Fibroblast of skin of back (primary cell): ENCODE data around the gene OR13C4. TPM values are rescaled to one million over a fixed set of nuclear protein-coding genes. Genes with fewer than 3 reads are reported as not detected.
A peak's percentile ranks its signal among the peaks of the same experiment; 100 is the strongest.
"Not testable (repeated sequence)": the region's sequence is repeated elsewhere in the genome, so short reads cannot be mapped to it uniquely, and the experiment has no call there.

Experiments
- DNase-seq: peaks from one replicate; pipeline ENCODE4 v3.0.0-alpha.2; 2013
- polyA plus RNA-seq, 2 experiments: library from polyadenylated mRNA; unstranded; fragments of 120-200 nt; gene quantifications; one replicate each; pipeline ENCODE4 v1.2.1, GENCODE V29; 2013; ENCODE audit not compliant: insufficient read length in 2 of 2

The OR13C4 gene
- polyA plus RNA-seq (2013, experiment 1 of 2; ENCODE audit: insufficient read length), result not detected
- not detected for polyA plus RNA-seq (2013, experiment 2 of 2; ENCODE audit: insufficient read length)

DNA sequence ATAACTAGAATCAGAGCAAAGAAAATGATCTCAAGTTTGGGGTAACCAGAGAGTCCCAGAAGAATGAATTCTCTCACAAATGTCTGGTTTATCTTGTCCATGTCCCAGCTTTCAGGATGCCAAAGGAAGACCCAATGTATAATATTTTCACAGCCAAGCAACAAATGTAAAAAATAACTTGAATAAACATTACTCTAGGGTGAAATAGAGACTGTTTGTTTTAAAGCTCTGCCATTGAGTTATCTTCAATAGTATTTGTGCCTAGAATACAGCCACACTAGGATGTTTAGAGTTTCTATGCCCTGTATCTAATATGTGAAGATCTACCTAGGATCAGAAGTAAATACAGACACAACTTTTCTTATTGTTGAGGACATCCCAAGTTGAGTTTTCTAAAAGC lies at the start of gene OR13C4:
Gene OR13C4 (minus strand): TSS at position 101 of the 400 bp plus-strand sequence. CDS start 0 bp downstream, at position 101.
- DNase-seq, result no peak

DNA sequence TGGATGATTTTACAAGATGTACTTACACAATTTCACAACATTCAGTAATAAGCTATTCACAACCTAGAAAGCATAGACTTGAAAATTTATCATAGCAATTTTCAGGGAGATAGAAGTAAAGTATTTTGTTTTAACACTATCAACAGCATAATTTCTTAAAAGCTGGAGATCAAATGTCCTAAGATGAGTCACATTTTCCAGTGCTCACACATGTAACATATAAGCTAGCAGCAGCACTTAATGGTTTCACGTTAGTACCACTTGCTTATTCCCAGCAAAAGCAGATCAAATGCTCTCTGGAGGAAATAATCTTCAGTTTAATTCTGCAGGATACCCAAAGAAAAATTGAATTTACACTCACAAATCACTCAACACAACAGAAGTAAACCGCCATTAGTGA lies 48.4 kb upstream of the OR13C4 start:
- DNase-seq, result no peak

DNA sequence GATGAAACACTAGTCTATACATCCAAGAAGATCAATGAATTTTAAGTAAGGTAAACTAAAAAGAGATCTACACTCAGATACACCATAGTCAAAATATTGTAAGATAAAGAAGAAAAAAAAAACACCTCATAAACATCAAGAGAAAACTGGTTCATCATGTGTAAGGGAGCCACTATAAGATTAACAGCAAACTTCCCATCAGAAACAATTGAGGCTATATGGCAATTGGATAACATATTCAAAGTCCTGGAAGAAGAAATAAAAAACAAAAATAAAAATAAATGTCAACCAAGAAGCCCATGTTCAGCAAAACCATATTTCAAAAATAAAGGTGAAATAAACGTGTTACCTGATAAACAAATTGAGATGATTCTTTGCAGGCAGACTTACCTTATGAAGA lies 45.6 kb upstream of the OR13C4 start:
- DNase-seq, result no peak

DNA sequence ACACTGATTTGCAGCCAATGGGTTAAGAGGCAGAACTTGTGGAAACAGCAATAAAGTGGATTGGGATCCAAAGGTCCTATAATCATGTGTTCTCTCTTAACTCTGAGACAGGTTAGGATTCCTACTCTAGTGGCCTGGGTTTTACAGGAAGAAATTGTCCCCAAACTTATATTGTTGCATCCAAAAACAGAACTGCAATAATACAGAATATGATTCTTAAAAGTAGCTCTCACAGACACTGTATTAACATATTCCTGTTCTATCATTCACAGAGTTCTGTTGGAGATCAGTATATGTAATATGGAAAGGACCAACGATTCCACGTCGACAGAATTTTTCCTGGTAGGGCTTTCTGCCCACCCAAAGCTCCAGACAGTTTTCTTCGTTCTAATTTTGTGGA lies 41.9 kb upstream of the OR13C4 start, which contains the start of gene OR13C8:
Gene OR13C8 (plus strand): TSS at position 301 of the 400 bp plus-strand sequence. CDS start 0 bp downstream, at position 301.
- DNase-seq, result no peak

DNA sequence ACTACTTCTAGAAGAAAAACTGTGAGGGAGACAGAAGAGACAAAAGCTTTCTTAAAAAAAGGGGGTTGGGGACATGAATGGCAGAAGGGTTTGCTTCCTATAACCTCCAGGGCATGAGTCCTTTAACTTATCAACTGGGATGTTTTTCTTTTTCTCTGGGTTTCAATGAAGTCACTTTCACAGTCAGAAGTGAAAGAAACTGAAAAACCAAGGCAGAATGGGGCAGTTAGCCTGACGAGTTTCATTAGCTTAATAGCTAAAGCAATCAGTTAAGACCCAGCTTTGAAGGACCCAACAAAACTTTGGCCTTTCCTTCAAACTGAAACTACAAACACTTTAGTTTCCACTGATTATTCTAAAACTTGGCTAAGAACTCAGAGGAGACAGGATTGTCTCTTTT lies 37.3 kb upstream of the OR13C4 start:
- no peak for DNase-seq

DNA sequence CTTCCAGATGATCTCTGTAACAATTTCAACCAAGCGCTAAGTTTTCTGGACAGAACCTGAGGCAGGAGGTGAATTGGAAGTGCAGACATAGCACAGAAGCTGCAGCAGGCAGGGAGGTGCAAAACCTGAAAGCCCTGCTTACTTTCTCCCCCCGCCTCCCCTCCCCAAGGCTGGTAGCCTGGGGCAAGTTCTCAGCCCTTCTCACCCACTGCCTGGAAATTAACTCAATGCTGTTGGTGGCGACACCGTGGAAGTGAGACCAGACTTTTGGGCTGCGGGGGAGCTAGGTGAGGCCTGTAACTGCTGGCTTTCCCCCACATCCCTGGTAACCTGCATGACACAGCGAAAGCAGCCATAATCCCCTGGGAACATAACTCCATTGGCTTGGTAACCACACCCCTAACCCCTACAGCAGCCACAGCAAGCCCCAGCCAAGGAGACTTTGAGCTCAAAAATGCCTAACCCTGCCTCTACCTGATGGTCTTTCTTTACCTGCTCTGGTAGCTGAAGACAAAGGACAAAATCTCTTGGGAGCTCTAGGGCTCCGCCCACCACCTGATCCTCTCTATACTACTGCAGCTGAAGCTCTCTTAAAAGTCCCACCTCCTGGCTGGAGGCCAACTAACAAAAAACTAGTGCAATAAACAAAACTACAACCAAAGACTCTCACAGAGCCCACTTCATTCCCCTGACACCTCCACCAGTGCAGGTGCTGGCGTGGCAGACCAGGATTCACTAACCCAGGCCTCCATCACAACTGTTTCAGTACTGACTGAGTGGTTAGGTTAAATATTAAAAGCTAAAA lies 30.0 kb upstream of the OR13C4 start:
- no peak for DNase-seq

DNA sequence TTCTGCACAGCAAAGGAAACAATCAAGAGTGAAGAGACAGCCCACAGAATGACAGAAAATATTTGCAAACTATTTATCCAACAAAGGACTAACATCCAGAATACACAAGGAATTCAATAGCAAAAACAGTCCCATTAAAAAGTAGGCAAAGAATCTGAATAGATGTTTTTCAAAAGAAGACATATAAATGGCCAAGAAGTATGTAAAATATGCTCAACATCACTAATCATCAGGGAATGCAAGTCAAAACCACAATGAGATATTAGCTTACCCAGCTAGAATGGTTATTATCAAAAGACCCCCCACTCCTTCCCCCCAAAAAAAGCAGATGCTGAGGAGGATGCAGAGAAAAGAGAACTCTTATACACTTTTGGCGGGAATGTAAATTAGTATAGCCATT lies 28.5 kb upstream of the OR13C4 start:
- peak; percentile 62 for DNase-seq

DNA sequence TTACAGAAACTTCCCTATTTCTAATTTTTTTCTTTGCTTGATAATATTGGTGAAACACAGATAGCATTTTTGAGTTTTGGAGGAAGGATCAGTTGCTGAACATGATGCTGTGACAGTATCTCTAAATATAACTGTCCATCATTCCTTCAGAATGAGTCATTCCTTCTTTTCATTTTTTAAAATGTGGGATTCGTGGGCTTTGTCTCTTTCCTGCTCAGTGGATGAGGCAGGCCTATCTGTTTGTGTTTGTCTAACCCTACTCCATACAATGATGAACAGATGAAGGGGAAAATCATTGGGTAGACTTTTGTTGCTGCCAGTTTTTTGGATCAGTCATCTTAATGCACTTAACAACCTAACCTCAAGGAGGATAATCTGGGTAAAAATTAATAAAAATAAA lies 26.3 kb upstream of the OR13C4 start:
- DNase-seq, result peak; percentile 81

DNA sequence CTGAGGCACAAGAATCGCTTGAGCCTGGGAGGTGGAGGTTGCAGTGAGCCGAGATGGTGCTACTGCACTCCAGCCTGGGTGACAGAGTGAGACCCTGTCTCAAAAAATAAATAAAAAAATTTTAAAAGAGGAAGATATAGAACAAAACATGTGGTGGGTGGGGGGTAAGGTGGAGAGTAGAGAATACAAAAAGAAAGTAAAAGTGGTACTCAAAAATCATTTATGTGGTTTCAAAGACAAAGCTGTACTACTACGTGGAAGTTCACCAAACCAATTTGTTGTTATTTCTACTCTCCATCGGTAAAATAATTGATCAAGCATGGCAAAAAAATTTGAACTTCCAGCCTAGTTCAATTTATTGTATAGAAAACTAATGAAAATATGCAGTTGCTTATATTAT lies 17.6 kb upstream of the OR13C4 start:
- DNase-seq, result no peak

DNA sequence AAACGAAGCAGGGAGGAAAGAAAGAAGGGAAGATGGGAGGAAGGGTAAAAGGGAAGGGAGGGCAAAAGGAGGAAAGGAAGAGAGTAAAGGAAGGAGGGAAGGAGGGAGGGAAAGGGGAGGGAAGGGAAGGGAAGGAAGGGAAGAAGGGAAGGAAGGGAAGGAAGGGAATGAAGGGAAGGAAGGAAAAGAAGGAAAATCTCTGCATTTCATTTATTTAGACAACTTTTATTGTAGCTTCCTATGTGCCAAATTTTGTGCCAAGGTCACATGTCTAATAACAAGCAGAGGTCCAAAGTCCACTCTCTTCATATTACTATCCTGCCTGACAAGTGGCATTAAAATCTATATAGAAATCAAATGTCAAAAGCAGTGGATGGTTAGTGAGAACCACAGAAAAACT lies 12.3 kb upstream of the OR13C4 start:
- no peak for DNase-seq

DNA sequence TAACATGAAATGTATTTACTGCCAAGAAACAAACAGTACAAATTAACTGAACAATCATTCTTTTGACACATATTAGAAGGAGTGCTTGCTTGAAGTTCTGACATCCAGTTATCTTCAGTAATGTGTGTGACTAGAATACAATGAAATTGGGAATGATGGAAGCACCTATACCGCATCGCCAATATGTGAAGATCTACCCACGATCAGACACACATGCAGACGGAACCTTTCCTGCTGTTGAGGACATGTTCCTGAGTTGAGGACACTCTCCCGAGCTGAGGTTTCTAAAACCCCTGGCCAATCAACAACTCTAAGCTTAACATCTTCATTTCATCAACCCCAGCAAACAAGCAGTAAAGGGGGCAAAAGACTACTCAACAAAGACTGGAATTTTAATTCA lies 9.7 kb upstream of the OR13C4 start, which contains the start of gene OR13C3:
Gene OR13C3 (minus strand): TSS at position 101 of the 400 bp plus-strand sequence. CDS start 133 bp downstream, outside the sequence.
- DNase-seq, result no peak

DNA sequence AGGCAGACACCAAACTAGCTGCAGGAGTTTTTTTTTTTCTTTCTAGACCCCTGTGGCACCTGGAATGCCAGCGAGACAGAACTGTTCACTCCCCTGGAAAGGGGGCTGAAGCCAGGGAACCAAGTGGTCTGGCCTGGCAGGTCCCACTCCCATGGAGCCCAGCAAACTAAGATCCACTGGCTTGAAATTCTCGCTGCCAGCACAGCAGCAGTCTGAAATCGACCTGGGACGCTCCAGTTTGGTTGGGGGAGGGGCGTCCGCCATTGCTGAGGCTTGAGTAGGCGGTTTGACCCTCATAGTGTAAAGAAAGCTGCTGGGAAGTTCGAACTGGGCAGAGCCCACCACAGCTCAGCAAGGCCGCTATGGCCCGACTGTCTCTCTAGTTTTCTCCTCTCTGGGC lies 6.8 kb downstream of the OR13C4 start:
- not testable (repeated sequence) for DNase-seq

DNA sequence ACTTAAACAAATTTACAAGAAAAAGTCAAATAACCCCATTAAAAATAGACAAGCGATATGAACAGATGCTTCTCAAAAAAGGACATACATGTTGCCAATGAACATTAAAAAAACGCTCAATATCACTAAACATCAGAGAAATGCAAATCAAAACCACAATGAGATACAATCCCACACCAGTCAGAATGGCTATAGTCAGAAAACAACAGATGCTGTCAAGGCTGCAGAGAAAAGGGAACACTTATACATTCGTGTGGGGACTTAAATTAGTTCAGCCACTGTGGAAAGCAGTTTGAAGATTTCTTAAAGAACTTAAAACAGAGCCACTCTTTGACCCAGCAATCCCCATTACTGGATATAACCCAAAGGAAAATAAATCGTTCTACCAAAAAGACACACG lies 12.1 kb downstream of the OR13C4 start:
- no peak for DNase-seq

DNA sequence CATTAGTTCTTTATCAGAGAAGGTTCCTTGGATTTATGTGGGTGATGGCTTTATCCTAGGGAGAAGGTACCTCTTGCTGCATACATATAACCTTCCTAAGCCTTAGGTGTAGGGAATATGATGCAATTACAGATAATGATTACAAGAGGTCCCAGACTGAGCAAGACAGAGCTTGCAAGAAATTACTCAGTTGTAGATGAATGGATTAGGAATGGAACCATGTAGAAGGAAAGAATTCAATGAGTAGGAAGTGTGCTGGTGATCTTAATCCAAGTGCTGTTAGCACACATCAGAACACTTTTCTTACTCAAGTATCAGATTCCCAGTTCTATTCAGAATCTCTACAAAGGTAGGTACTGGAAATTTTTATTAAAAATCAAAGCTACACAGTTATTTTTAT lies 20.4 kb downstream of the OR13C4 start:
- DNase-seq, result no peak

DNA sequence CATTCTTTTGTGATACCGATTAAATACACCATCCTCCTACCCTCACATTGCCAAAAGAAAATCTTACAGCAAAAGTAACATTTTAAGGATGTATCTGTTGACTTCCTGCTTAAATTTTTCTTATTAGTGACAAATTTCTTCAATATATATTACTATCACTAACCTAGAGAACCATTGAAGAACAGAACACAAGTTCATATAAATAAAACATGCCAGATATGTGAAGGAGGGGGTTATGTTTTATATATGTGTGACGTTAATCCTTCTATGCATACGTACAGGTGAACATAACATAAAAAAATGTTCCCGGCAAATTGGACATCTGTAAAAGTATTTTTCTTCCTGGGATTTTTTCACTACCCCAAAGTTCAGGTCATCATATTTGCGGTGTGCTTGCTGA lies 23.0 kb downstream of the OR13C4 start, which contains the start of gene OR13F1:
Gene OR13F1 (plus strand): TSS at position 301 of the 400 bp plus-strand sequence. CDS start 0 bp downstream, at position 301.
- DNase-seq, result no peak

DNA sequence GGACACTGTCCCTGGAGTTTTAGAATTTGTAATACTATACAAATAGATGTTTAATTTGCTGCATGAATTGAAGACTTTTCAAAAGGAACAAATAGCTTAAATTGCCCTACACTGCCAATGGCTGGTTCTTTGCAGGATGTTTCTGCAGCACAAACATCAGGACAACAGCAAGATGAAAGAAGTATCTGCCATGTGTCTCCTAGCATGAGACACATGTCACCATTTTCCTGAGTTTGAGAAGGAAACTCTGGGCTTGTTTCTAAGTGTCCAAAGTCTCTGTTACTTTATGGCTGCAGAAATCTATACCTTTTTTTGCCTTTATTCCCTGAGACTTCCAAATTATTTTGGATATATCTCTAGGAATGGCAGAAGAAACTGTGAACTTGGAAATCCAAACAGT lies 23.6 kb downstream of the OR13C4 start:
- no peak for DNase-seq

DNA sequence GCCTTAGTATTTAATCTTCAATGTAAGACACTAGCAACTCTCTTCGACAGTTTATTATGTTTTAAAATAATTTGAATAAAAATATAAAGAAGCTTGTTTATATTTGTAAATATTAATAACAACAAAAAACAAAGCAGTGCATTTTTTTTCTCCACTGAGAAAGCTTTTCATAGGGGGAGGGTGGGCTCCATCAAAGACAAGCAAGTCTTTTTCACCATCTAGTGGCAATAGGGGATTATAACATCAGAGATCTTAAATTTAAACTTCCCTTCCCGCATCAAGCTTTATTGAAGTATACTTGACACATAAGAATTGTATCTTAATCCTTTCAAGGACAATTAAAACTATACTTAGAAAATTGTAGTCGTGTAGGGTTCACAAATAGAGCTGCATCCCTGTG lies 32.2 kb downstream of the OR13C4 start:
- DNase-seq, result no peak

DNA sequence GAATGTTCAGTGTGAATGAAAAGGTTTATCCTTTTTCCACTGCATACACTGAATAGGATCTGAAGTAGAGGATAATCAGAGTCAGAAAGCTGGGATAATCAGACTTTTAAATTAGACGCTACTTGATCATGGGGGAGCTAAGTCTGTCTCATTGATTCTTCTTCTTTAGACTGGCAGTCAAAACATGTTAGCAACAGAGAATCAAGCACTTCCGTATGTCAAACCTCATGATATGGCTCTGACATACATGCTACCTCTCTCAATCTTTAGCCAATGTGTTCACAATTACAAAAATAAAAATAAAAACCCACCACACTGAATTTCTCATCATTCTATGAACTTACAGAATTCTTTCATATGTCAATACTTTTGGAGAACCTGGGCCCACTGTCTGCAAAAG lies 42.0 kb downstream of the OR13C4 start:
- no peak for DNase-seq

DNA sequence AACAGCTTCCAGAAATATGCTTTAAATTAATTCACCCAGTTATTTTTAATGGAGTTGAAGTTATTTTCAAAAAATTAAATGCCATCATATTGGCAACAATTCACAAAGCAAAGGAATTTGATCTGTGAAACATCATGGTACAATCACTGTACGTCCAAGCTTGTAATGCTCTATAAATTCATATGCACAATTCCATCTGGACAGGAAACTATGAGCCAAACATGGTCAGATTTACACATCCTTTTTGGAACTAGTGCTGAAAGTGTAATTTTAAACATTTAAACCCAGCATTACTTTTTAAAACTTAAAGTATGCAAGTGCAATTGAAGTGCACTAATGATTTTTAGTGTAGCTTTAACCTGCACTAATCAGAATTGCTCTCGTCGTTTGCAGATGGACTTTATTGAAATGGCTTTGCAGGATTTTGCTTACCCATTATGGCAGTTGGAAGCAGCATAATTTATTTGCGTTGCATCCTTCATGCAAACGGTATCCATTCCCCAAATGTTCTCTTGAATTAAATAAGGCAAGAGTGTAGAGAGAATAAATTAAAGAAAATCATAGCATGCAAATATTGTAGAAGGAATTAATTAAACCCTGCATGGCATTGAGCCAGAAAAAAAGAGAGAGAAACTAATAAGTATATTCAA lies 44.0 kb downstream of the OR13C4 start:
- no peak for DNase-seq
